CD14-positive monocyte (primary cell): ENCODE data around the gene DDX47. TPM values are rescaled to one million over a fixed set of nuclear protein-coding genes. Genes with fewer than 3 reads are reported as not detected.
A peak's percentile ranks its signal among the peaks of the same experiment; 100 is the strongest.

ENCODE experiments used
- DNase-seq, 3 donors: peaks; one replicate each; pipeline ENCODE4 v3.0.0-alpha.2; 2011 to 2022
- H2AFZ ChIP-seq: 2 replicates; pipeline ENCODE4 v1.6.0; 2012; ENCODE audit warnings: mild to moderate bottlenecking, low read depth, low read length, inconsistent platforms; ENCODE audit not compliant: insufficient read depth, poor library complexity, severe bottlenecking
- H3K27ac ChIP-seq, 2 donors: 1 replicate in 1 of 2; 2 replicates in 1 of 2; pipeline ENCODE4 v1.5.1; 2012 to 2013; ENCODE audit warnings: low read length in 2 of 2, control low read depth in 1 of 2, inconsistent platforms in 1 of 2, low read depth in 1 of 2, mild to moderate bottlenecking in 1 of 2
- H3K27me3 ChIP-seq, 2 donors: one replicate each; pipeline versions ENCODE4 v1.6.0 to v1.6.1; 2011 to 2013; ENCODE audit warnings: low read length in 2 of 2; ENCODE audit not compliant: control insufficient read depth in 2 of 2, insufficient read depth in 2 of 2
- H3K36me3 ChIP-seq, 2 donors: replicated peaks in 1 of 2; 1 replicate in 1 of 2; 2 replicates in 1 of 2; pipeline versions ENCODE4 v1.5.1 to v1.6.1; 2012 to 2013; ENCODE audit warnings: low read length in 2 of 2, control low read depth in 1 of 2, inconsistent platforms in 1 of 2, mild to moderate bottlenecking in 1 of 2; ENCODE audit not compliant: insufficient read depth in 2 of 2, control insufficient read depth in 1 of 2
- H3K4me1 ChIP-seq, 2 donors: 1 replicate in 1 of 2; 2 replicates in 1 of 2; pipeline versions ENCODE4 v1.5.1 to v1.6.1; 2012 to 2013; ENCODE audit warnings: low read length in 2 of 2, control low read depth in 1 of 2, inconsistent platforms in 1 of 2, mild to moderate bottlenecking in 1 of 2, moderate library complexity in 1 of 2; ENCODE audit not compliant: insufficient read depth in 2 of 2, control insufficient read depth in 1 of 2
- H3K4me2 ChIP-seq: replicated peaks from 2 replicates; pipeline ENCODE3; 2012; ENCODE audit warnings: low read length, moderate library complexity, mild to moderate bottlenecking; ENCODE audit not compliant: poor library complexity, severe bottlenecking; ENCODE audit errors: extremely low read depth
- H3K4me3 ChIP-seq, 3 experiments: fragments of 200-600 bp in 1 of 3; sonication (generic) in 1 of 3; replicated peaks in 1 of 3; 1 replicate in 2 of 3; 2 replicates in 1 of 3; pipeline ENCODE4 v1.5.1; 2011 to 2013; ENCODE audit warnings: low read length in 3 of 3, mild to moderate bottlenecking in 3 of 3, control low read depth in 2 of 3, low read depth in 2 of 3, inconsistent platforms in 1 of 3, moderate library complexity in 1 of 3
- H3K79me2 ChIP-seq: 2 replicates; pipeline ENCODE4 v1.6.0; 2012; ENCODE audit warnings: mild to moderate bottlenecking, control low read depth, inconsistent platforms, low read length, moderate library complexity; ENCODE audit not compliant: insufficient read depth
- H3K9ac ChIP-seq: 2 replicates; pipeline ENCODE4 v1.6.0; 2017; ENCODE audit warnings: low read length, mild to moderate bottlenecking; ENCODE audit not compliant: insufficient read depth, poor library complexity, severe bottlenecking
- H3K9me3 ChIP-seq, 2 donors: replicated peaks in 1 of 2; 1 replicate in 1 of 2; 2 replicates in 1 of 2; pipeline versions ENCODE4 v1.5.1 to v1.6.1; 2012 to 2013; ENCODE audit warnings: low read length in 2 of 2, control low read depth in 1 of 2; ENCODE audit not compliant: control insufficient read depth in 1 of 2, insufficient read depth in 1 of 2
- H4K20me1 ChIP-seq: 2 replicates; pipeline ENCODE4 v1.6.0; 2012; ENCODE audit warnings: mild to moderate bottlenecking, low read length, control low read depth, moderate library complexity; ENCODE audit not compliant: insufficient read depth
- H3K27ac Mint-ChIP-seq, 7 donors: one replicate each; pipeline ENCODE4 v1.8.0; 2020; ENCODE audit warnings: mild to moderate bottlenecking in 7 of 7, mixed read lengths in 7 of 7, moderate library complexity in 6 of 7, inconsistent platforms in 2 of 7
- H3K27me3 Mint-ChIP-seq, 3 donors: one replicate each; pipeline ENCODE4 v1.8.0; 2021 to 2022; ENCODE audit warnings: low read depth in 3 of 3, mild to moderate bottlenecking in 3 of 3, mixed read lengths in 3 of 3, moderate library complexity in 3 of 3, inconsistent platforms in 1 of 3
- H3K36me3 Mint-ChIP-seq, 2 donors: one replicate each; pipeline ENCODE4 v1.8.0; 2020; ENCODE audit warnings: mixed read lengths in 2 of 2, inconsistent platforms in 1 of 2, mild to moderate bottlenecking in 1 of 2
- H3K4me1 Mint-ChIP-seq: one replicate; pipeline ENCODE4 v1.8.0; 2020; ENCODE audit warnings: mild to moderate bottlenecking, mixed read lengths
- H3K4me3 Mint-ChIP-seq, 2 donors: one replicate each; pipeline ENCODE4 v1.8.0; 2020; ENCODE audit warnings: mild to moderate bottlenecking in 2 of 2, mixed read lengths in 2 of 2, moderate library complexity in 1 of 2
- H3K9me3 Mint-ChIP-seq, 7 donors: one replicate each; pipeline ENCODE4 v1.8.0; 2020 to 2022; ENCODE audit warnings: mixed read lengths in 7 of 7, mild to moderate bottlenecking in 6 of 7, moderate library complexity in 6 of 7, inconsistent platforms in 2 of 7
- CTCF ChIP-seq: fragments of 200-600 bp; IDR thresholded peaks from one replicate; pipeline ENCODE4 v1.8.0; 2022; ENCODE audit warnings: antibody characterized with exemption, mild to moderate bottlenecking
- WGBS: methylation state at CpG from one replicate; pipeline ENCODE4 v1.1.5; 2013; ENCODE audit warnings: missing lambda C conversion rate; ENCODE audit not compliant: insufficient coverage; 5-methylcytosine and 5-hydroxymethylcytosine counted together
- intact Hi-C, 2 donors: fragments of 100-400 bp; cut with micrococcal nuclease; formaldehyde crosslinking; loops; one replicate each; pipeline versions ENCODE4 v1.15.0 to v1.15.1; 2023
- polyA plus RNA-seq, 3 donors: library from polyadenylated mRNA; depleted of rRNA in 1 of 3; unstranded in 2 of 3; stranded (reverse) in 1 of 3; fragments of 300-500 nt in 2 of 3; fragments of >200 nt in 1 of 3; fragmentation: Illumina TruSeq in 2 of 3; gene quantifications; 1 replicate in 2 of 3; 2 replicates in 1 of 3; pipeline ENCODE4 v1.2.3, GENCODE V29; 2012 to 2021

Gene DDX47
- polyA plus RNA-seq, 3 donors: 27.6 to 35.2 (median 30.1) TPM

GRCh38 chr12:12870465-12870864 lies 57.3 kb downstream of the DDX47 start:
- no peak for TF ChIP-seq CTCF
- peaks cover 11% of the 10 kb centered on the region for H3K4me1 Mint-ChIP-seq
- Histone ChIP-seq H3K9me3 (no peaks in the 10 kb centered on the region), H4K20me1 (no peaks in the 10 kb centered on the region), H3K27ac (no peak overlapping the region), H3K4me3 (no peak overlapping the region), H3K27me3 (no peaks in the 10 kb centered on the region), H2AFZ (no peak overlapping the region), H3K4me1 (peaks cover 0 to 6% of the 10 kb centered on the region in 2 donors), H3K4me2 (no peak overlapping the region), H3K36me3 (no peaks in the 10 kb centered on the region), H3K79me2 (no peaks in the 10 kb centered on the region), H3K9ac (no peak overlapping the region)
- DNase-seq: no peak
- WGBS: 100% methylated on average over 3 of the region's 7 CpGs
- H3K9me3 Mint-ChIP-seq: no peaks in the 10 kb centered on the region
- intact Hi-C loops: no loop called here
- H3K27me3 Mint-ChIP-seq: no peaks in the 10 kb centered on the region
- no peak overlapping the region for H3K4me3 Mint-ChIP-seq
- no peak overlapping the region for H3K27ac Mint-ChIP-seq
- H3K36me3 Mint-ChIP-seq: no peaks in the 10 kb centered on the region

- Histone ChIP-seq H3K9me3 (no peaks in the 10 kb centered on the region), H3K9ac (no peak overlapping the region), H3K27ac (no peak overlapping the region), H3K36me3 (no peaks in the 10 kb centered on the region), H4K20me1 (no peaks in the 10 kb centered on the region), H2AFZ (no peak overlapping the region), H3K4me1 (peaks cover 0 to 6% of the 10 kb centered on the region in 2 donors), H3K27me3 (no peaks in the 10 kb centered on the region), H3K4me3 (no peak overlapping the region), H3K79me2 (no peaks in the 10 kb centered on the region), H3K4me2 (no peak overlapping the region)
- Mint-ChIP-seq H3K36me3 (no peaks in the 10 kb centered on the region), H3K4me3 (no peak overlapping the region), H3K27ac (peak overlapping the region in 3 of 7 donors; percentile 28 to 55 (median 32)), H3K27me3 (peaks cover 0 to 1% (median 0%) of the 10 kb centered on the region in 3 donors), H3K9me3 (no peaks in the 10 kb centered on the region), H3K4me1 (peaks cover 11% of the 10 kb centered on the region)
- DNase-seq: no peak
- 100% methylated on average over 3 of the region's 6 CpGs for WGBS
- TF ChIP-seq CTCF: no peak
- intact Hi-C loops: no loop called here
Measured at GRCh38 chr12:12871587-12872138, 58.5 kb downstream of the DDX47 start.
